GM23338 (cell line): ENCODE data around the gene MESP2. TPM values are rescaled to one million over a fixed set of nuclear protein-coding genes. Genes with fewer than 3 reads are reported as not detected.

Source experiments
- ATAC-seq: fragments of 200-7000 bp; cut with Tn5 transposase; 3 replicates; pipeline ENCODE4 v1.9.1; 2020
- DNase-seq: peaks from one replicate; pipeline ENCODE4 v3.0.0-alpha.2; 2015; ENCODE audit warnings: low spot score
- H2AFZ ChIP-seq: fragments of 200-600 bp; sonication (generic); 2 replicates; pipeline ENCODE4 v1.8.0; 2016; ENCODE audit warnings: antibody characterized with exemption, mild to moderate bottlenecking, moderate library complexity
- H3F3A ChIP-seq: fragments of 200-600 bp; sonication (generic); replicated peaks from 2 replicates; pipeline ENCODE4 v1.8.0; 2017; ENCODE audit warnings: antibody characterized with exemption, mixed run types, low read depth
- H3K27ac ChIP-seq: fragments of 200-600 bp; sonication (generic); 2 replicates; pipeline ENCODE4 v1.6.1; 2016; ENCODE audit warnings: low read depth
- H3K27me3 ChIP-seq: fragments of 200-600 bp; sonication (generic); 2 replicates; pipeline ENCODE4 v1.8.0; 2016; ENCODE audit warnings: mild to moderate bottlenecking, mixed run types, moderate library complexity; ENCODE audit not compliant: insufficient read depth
- H3K36me3 ChIP-seq: fragments of 200-600 bp; sonication (generic); 2 replicates; pipeline ENCODE4 v1.8.0; 2016; ENCODE audit warnings: mild to moderate bottlenecking; ENCODE audit not compliant: insufficient read depth
- H3K4me1 ChIP-seq: fragments of 200-600 bp; sonication (generic); 2 replicates; pipeline ENCODE4 v1.8.0; 2016; ENCODE audit warnings: mild to moderate bottlenecking, moderate library complexity; ENCODE audit not compliant: insufficient read depth
- H3K4me2 ChIP-seq: fragments of 200-600 bp; sonication (generic); 2 replicates; pipeline ENCODE4 v1.7.1; 2017; ENCODE audit warnings: mixed run types
- H3K4me3 ChIP-seq: fragments of 200-600 bp; sonication (generic); 2 replicates; pipeline ENCODE4 v1.6.1; 2016; ENCODE audit warnings: mixed run types
- H3K79me2 ChIP-seq: fragments of 200-600 bp; sonication (generic); replicated peaks from 2 replicates; pipeline ENCODE4 v1.8.0; 2017; ENCODE audit warnings: mild to moderate bottlenecking; ENCODE audit not compliant: insufficient read depth
- H3K9me2 ChIP-seq: fragments of 200-600 bp; sonication (generic); 2 replicates; pipeline ENCODE4 v1.8.0; 2017; ENCODE audit not compliant: insufficient read depth
- H4K20me1 ChIP-seq: fragments of 200-600 bp; sonication (generic); replicated peaks from 2 replicates; pipeline ENCODE4 v1.8.0; 2017; ENCODE audit warnings: mild to moderate bottlenecking; ENCODE audit not compliant: insufficient read depth
- H3K27ac Mint-ChIP-seq: 2 replicates; pipeline ENCODE4 v1.8.0; 2020; ENCODE audit warnings: inconsistent platforms, mild to moderate bottlenecking, moderate library complexity, mixed read lengths
- H3K27me3 Mint-ChIP-seq: 3 replicates; pipeline ENCODE4 v1.8.0; 2022; ENCODE audit warnings: low read depth, mild to moderate bottlenecking, moderate library complexity, mixed read lengths, inconsistent platforms; ENCODE audit not compliant: insufficient read depth, poor library complexity
- H3K36me3 Mint-ChIP-seq: 3 replicates; pipeline ENCODE4 v1.8.0; 2021; ENCODE audit warnings: low read depth, mild to moderate bottlenecking, inconsistent platforms, moderate library complexity, mixed read lengths
- H3K4me1 Mint-ChIP-seq: 3 replicates; pipeline ENCODE4 v1.8.0; 2020; ENCODE audit warnings: mild to moderate bottlenecking, inconsistent platforms, mixed read lengths
- H3K4me3 Mint-ChIP-seq: 3 replicates; pipeline ENCODE4 v1.8.0; 2021; ENCODE audit warnings: moderate library complexity, mild to moderate bottlenecking, inconsistent platforms, mixed read lengths
- H3K9me3 Mint-ChIP-seq: 3 replicates; pipeline ENCODE4 v1.8.0; 2020; ENCODE audit warnings: moderate library complexity, mild to moderate bottlenecking, inconsistent platforms, mixed read lengths
- CREB1 ChIP-seq: fragments of 250-450 bp; sonication (Bioruptor Pico); IDR thresholded peaks from 2 replicates; pipeline ENCODE4 v1.5.0; 2020; ENCODE audit warnings: low read depth, mild to moderate bottlenecking, moderate library complexity
- EZH2 ChIP-seq: fragments of 200-600 bp; sonication (generic); IDR thresholded peaks from one replicate; pipeline ENCODE4 v1.8.0; 2017; ENCODE audit warnings: antibody characterized with exemption, mild to moderate bottlenecking, low read depth; ENCODE audit not compliant: unreplicated experiment
- EZH2phosphoT487 ChIP-seq: fragments of 200-600 bp; sonication (generic); IDR thresholded peaks from one replicate; pipeline ENCODE4 v1.8.1; 2018; ENCODE audit warnings: antibody characterized with exemption; ENCODE audit not compliant: unreplicated experiment
- JUNB ChIP-seq: IDR thresholded peaks from one replicate; pipeline ENCODE4 v1.6.1; 2016; ENCODE audit warnings: antibody characterized with exemption; ENCODE audit not compliant: unreplicated experiment
- NANOG ChIP-seq: IDR thresholded peaks from 2 replicates; pipeline ENCODE4 v1.6.1; 2016; ENCODE audit warnings: antibody characterized with exemption, borderline replicate concordance
- POLR2AphosphoS5 ChIP-seq: IDR thresholded peaks from 2 replicates; pipeline ENCODE4 v1.6.1; 2016; ENCODE audit warnings: antibody characterized with exemption, low read depth
- STAT1 ChIP-seq: IDR thresholded peaks from one replicate; pipeline ENCODE4 v1.6.1; 2016; ENCODE audit warnings: antibody characterized with exemption; ENCODE audit not compliant: unreplicated experiment
- ZNF331 ChIP-seq: fragments of 250-450 bp; sonication (Bioruptor Pico); IDR thresholded peaks from 2 replicates; pipeline ENCODE4 v1.5.0; 2020; ENCODE audit warnings: low read depth, mild to moderate bottlenecking, moderate library complexity
- polyA plus RNA-seq: library from polyadenylated mRNA; unstranded; fragments of >200 nt; fragmentation: Nextera tagmentation; extraction: Ambion mirVana; gene quantifications from 2 replicates; pipeline ENCODE4 v1.2.1, GENCODE V29; 2016
- total RNA-seq: library from RNA; depleted of rRNA; stranded (reverse); fragments of >200 nt; shearing (Covaris generic); gene quantifications from 2 replicates; pipeline ENCODE4 v1.2.3, GENCODE V29; 2014
- TF ChIP-seq, protein P1 (sequence below): fragments of 250-450 bp; sonication (Bioruptor Pico); IDR thresholded peaks from 2 replicates; pipeline ENCODE4 v1.5.0; 2020; ENCODE audit warnings: mild to moderate bottlenecking, moderate library complexity
- TF ChIP-seq, protein P2 (sequence below): IDR thresholded peaks from 2 replicates; pipeline ENCODE4 v1.6.1; 2016; ENCODE audit warnings: antibody characterized with exemption
- TF ChIP-seq, protein P3 (sequence below), 2 experiments: fragments of 200-600 bp in 1 of 2; sonication (generic) in 1 of 2; conservative IDR thresholded peaks; 2 replicates each; pipeline versions ENCODE4 v1.5.1 to v1.6.1; 2016 to 2017; ENCODE audit warnings: antibody characterized with exemption in 2 of 2, low read depth in 2 of 2, mild to moderate bottlenecking in 2 of 2, moderate library complexity in 1 of 2
- TF ChIP-seq, protein P4 (sequence below): IDR thresholded peaks from one replicate; pipeline ENCODE4 v1.6.1; 2018; ENCODE audit warnings: antibody characterized with exemption; ENCODE audit not compliant: unreplicated experiment

MESP2 gene
- total and polyA plus RNA-seq, 2 experiments from 2014 or later, result 0.24 to 1.3 TPM

DNA sequence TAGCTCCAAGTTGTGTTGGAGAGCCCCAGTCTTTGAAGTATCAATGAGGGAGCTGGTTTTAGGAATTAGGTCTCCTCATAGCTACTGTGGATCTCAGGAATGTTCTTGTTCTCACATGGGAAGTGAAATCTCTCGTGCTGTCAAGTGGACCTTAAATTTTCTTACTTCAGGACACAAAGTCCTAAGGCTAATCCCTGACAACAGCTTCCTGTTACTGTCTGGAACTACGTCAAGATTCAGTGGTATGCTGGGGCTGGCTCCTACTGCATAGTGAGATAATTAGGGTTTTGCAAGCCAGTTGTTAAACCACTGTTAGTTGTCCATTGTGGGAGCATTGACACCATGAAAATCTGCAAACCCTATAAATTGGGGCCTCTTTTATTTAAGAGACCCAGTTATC, 47.9 kb upstream of the MESP2 start (continued):
- TF ChIP-seq, protein P1, sequence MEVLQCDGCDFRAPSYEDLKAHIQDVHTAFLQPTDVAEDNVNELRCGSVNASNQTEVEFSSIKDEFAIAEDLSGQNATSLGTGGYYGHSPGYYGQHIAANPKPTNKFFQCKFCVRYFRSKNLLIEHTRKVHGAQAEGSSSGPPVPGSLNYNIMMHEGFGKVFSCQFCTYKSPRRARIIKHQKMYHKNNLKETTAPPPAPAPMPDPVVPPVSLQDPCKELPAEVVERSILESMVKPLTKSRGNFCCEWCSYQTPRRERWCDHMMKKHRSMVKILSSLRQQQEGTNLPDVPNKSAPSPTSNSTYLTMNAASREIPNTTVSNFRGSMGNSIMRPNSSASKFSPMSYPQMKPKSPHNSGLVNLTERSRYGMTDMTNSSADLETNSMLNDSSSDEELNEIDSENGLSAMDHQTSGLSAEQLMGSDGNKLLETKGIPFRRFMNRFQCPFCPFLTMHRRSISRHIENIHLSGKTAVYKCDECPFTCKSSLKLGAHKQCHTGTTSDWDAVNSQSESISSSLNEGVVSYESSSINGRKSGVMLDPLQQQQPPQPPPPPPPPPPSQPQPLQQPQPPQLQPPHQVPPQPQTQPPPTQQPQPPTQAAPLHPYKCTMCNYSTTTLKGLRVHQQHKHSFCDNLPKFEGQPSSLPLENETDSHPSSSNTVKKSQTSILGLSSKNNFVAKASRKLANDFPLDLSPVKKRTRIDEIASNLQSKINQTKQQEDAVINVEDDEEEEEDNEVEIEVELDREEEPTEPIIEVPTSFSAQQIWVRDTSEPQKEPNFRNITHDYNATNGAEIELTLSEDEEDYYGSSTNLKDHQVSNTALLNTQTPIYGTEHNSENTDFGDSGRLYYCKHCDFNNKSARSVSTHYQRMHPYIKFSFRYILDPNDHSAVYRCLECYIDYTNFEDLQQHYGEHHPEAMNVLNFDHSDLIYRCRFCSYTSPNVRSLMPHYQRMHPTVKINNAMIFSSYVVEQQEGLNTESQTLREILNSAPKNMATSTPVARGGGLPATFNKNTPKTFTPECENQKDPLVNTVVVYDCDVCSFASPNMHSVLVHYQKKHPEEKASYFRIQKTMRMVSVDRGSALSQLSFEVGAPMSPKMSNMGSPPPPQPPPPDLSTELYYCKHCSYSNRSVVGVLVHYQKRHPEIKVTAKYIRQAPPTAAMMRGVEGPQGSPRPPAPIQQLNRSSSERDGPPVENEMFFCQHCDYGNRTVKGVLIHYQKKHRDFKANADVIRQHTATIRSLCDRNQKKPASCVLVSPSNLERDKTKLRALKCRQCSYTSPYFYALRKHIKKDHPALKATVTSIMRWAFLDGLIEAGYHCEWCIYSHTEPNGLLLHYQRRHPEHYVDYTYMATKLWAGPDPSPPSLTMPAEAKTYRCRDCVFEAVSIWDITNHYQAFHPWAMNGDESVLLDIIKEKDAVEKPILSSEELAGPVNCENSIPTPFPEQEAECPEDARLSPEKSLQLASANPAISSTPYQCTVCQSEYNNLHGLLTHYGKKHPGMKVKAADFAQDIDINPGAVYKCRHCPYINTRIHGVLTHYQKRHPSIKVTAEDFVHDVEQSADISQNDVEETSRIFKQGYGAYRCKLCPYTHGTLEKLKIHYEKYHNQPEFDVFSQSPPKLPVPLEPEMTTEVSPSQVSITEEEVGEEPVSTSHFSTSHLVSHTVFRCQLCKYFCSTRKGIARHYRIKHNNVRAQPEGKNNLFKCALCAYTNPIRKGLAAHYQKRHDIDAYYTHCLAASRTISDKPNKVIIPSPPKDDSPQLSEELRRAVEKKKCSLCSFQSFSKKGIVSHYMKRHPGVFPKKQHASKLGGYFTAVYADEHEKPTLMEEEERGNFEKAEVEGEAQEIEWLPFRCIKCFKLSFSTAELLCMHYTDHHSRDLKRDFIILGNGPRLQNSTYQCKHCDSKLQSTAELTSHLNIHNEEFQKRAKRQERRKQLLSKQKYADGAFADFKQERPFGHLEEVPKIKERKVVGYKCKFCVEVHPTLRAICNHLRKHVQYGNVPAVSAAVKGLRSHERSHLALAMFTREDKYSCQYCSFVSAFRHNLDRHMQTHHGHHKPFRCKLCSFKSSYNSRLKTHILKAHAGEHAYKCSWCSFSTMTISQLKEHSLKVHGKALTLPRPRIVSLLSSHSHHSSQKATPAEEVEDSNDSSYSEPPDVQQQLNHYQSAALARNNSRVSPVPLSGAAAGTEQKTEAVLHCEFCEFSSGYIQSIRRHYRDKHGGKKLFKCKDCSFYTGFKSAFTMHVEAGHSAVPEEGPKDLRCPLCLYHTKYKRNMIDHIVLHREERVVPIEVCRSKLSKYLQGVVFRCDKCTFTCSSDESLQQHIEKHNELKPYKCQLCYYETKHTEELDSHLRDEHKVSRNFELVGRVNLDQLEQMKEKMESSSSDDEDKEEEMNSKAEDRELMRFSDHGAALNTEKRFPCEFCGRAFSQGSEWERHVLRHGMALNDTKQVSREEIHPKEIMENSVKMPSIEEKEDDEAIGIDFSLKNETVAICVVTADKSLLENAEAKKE, result no peak
- TF ChIP-seq NANOG, result no peak
- TF ChIP-seq EZH2phosphoT487, result no peak
- no peak for TF ChIP-seq POLR2AphosphoS5
- TF ChIP-seq, protein P2, sequence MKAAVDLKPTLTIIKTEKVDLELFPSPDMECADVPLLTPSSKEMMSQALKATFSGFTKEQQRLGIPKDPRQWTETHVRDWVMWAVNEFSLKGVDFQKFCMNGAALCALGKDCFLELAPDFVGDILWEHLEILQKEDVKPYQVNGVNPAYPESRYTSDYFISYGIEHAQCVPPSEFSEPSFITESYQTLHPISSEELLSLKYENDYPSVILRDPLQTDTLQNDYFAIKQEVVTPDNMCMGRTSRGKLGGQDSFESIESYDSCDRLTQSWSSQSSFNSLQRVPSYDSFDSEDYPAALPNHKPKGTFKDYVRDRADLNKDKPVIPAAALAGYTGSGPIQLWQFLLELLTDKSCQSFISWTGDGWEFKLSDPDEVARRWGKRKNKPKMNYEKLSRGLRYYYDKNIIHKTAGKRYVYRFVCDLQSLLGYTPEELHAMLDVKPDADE, result no peak
- no peak for TF ChIP-seq EZH2

DNA sequence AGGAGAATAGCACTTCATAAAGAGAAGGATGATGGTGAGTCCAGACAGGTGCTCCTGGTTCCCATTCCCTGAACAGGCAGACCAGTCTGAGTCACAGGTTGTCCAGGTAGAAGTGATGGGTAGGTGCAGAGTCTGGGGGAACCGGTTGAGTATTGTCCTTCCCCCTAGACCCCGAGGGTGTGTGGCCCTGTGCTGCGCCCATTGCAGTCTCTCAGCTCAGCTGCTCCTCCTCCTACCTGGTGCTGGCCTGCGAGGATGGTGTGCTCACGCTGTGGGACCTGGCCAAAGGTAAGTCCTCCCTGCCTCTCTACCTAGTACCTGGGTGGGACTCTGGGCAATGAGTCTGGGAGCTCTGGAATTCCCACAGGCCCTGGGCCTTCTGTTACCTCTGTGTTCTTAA, 44.9 kb upstream of the MESP2 start:
- Histone ChIP-seq H3F3A (no peaks in the 10 kb centered on the region), H3K79me2 (no peaks in the 10 kb centered on the region), H3K36me3 (no peaks in the 10 kb centered on the region), H3K4me2 (no peak overlapping the region), H3K4me1 (no peaks in the 10 kb centered on the region), H3K4me3 (no peak overlapping the region), H3K27ac (no peak overlapping the region), H3K27me3 (no peaks in the 10 kb centered on the region), H2AFZ (no peak overlapping the region), H3K9me2 (no peaks in the 10 kb centered on the region), H4K20me1 (no peaks in the 10 kb centered on the region)
- ATAC-seq, result no peak
- no peak overlapping the region for H3K27ac Mint-ChIP-seq
- H3K4me3 Mint-ChIP-seq, result no peak overlapping the region
- peaks cover 3% of the 10 kb centered on the region for H3K27me3 Mint-ChIP-seq
- peaks cover 5% of the 10 kb centered on the region; the same call in 1 of the 3 replicates for H3K4me1 Mint-ChIP-seq
- no peaks in the 10 kb centered on the region for H3K36me3 Mint-ChIP-seq
- no peaks in the 10 kb centered on the region for H3K9me3 Mint-ChIP-seq
- no peak for DNase-seq
- TF ChIP-seq, protein P2, result no peak
- TF ChIP-seq, protein P3, sequence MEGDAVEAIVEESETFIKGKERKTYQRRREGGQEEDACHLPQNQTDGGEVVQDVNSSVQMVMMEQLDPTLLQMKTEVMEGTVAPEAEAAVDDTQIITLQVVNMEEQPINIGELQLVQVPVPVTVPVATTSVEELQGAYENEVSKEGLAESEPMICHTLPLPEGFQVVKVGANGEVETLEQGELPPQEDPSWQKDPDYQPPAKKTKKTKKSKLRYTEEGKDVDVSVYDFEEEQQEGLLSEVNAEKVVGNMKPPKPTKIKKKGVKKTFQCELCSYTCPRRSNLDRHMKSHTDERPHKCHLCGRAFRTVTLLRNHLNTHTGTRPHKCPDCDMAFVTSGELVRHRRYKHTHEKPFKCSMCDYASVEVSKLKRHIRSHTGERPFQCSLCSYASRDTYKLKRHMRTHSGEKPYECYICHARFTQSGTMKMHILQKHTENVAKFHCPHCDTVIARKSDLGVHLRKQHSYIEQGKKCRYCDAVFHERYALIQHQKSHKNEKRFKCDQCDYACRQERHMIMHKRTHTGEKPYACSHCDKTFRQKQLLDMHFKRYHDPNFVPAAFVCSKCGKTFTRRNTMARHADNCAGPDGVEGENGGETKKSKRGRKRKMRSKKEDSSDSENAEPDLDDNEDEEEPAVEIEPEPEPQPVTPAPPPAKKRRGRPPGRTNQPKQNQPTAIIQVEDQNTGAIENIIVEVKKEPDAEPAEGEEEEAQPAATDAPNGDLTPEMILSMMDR (conservative IDR thresholded peaks at IDR 0.05; ENCODE audit: low read depth in 2 of 2), result no peak
- TF ChIP-seq, protein P4, sequence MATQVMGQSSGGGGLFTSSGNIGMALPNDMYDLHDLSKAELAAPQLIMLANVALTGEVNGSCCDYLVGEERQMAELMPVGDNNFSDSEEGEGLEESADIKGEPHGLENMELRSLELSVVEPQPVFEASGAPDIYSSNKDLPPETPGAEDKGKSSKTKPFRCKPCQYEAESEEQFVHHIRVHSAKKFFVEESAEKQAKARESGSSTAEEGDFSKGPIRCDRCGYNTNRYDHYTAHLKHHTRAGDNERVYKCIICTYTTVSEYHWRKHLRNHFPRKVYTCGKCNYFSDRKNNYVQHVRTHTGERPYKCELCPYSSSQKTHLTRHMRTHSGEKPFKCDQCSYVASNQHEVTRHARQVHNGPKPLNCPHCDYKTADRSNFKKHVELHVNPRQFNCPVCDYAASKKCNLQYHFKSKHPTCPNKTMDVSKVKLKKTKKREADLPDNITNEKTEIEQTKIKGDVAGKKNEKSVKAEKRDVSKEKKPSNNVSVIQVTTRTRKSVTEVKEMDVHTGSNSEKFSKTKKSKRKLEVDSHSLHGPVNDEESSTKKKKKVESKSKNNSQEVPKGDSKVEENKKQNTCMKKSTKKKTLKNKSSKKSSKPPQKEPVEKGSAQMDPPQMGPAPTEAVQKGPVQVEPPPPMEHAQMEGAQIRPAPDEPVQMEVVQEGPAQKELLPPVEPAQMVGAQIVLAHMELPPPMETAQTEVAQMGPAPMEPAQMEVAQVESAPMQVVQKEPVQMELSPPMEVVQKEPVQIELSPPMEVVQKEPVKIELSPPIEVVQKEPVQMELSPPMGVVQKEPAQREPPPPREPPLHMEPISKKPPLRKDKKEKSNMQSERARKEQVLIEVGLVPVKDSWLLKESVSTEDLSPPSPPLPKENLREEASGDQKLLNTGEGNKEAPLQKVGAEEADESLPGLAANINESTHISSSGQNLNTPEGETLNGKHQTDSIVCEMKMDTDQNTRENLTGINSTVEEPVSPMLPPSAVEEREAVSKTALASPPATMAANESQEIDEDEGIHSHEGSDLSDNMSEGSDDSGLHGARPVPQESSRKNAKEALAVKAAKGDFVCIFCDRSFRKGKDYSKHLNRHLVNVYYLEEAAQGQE, result no peak
- TF ChIP-seq POLR2AphosphoS5 (no peak), JUNB (no peak), EZH2phosphoT487 (no peak), STAT1 (no peak), ZNF331 (CRISPR knock-in tag) (no peak), NANOG (no peak), CREB1 (CRISPR knock-in tag) (no peak)
